Uterus (tissue), 2 donors: ENCODE measurements around the gene FAM13B.

Experiments
- CTCF ChIP-seq, 4 experiments: fragments of 200-600 bp in 2 of 4; fragments of 450-650 bp in 2 of 4; sonication (generic) in 2 of 4; IDR thresholded peaks; one replicate each; pipeline ENCODE4 v1.5.1; 2016 to 2019; ENCODE audit warnings: antibody characterized with exemption in 4 of 4, mild to moderate bottlenecking in 2 of 4, moderate library complexity in 1 of 4
- POLR2A ChIP-seq, 2 donors: fragments of 450-650 bp; IDR thresholded peaks; one replicate each; pipeline ENCODE4 v1.6.1; 2016; ENCODE audit warnings: antibody characterized with exemption in 2 of 2, mild to moderate bottlenecking in 1 of 2, moderate library complexity in 1 of 2

GRCh38 chr5:138032572-138033385 is at the start of gene FAM13B:
- TF ChIP-seq CTCF (IDR thresholded peaks at IDR 0.05) (no peak), POLR2A (IDR thresholded peaks at IDR 0.05) (peak; percentile 44 to 81)
